GM12878 (cell line): ENCODE results near the gene EEFSEC. TPM values are rescaled to one million over a fixed set of nuclear protein-coding genes. Genes with fewer than 3 reads are reported as not detected.

Experiments
- ATAC-seq: fragments of 200-7000 bp; cut with Tn5 transposase; 3 replicates; pipeline ENCODE4 v1.9.1; 2020; ENCODE audit warnings: mild to moderate bottlenecking, moderate library complexity
- BruUV-seq: library from RNA; stranded (reverse); fragments of 400-500 nt; replicated peaks from 2 replicates; lab custom pipeline; 2021; lab: Mats Ljungman, UMichigan
- CTCF ChIA-PET: fragments of 300-600 bp; sonication (Branson Sonifier 250); formaldehyde crosslinking; extraction: SDS; loops from one replicate; lab custom pipeline; 2021; ENCODE audit warnings: inconsistent platforms; lab: Yijun Ruan, JAX
- POLR2A ChIA-PET: fragments of 350-600 bp; formaldehyde crosslinking; extraction: SDS; loops from one replicate; lab custom pipeline; 2021; ENCODE audit warnings: inconsistent platforms; lab: Charles Lee
- RAD21 ChIA-PET: fragments of 300-600 bp; sonication (Branson Sonifier 250); formaldehyde crosslinking; loops from one replicate; lab custom pipeline; 2023; ENCODE audit warnings: antibody characterized with exemption; ENCODE audit not compliant: unreplicated experiment; lab: Charles Lee
- SMC1A ChIA-PET: fragments of 300-600 bp; sonication (Branson Sonifier 250); formaldehyde crosslinking; loops from one replicate; lab custom pipeline; 2023; ENCODE audit not compliant: unreplicated experiment, uncharacterized antibody; lab: Charles Lee
- DNase-seq: peaks from one replicate; pipeline ENCODE4 v3.0.0-alpha.2; 2011; ENCODE audit warnings: low read depth, low spot score
- FAIRE-seq: peaks from 3 replicates; lab custom pipeline; 2011; peaks lifted over from hg19 to GRCh38; lab: Jason Lieb, UNC
- H2AFZ ChIP-seq: 2 replicates; pipeline ENCODE4 v1.6.0; 2011; ENCODE audit warnings: low read depth, low read length, control low read depth; ENCODE audit not compliant: control insufficient read depth
- H3K27ac ChIP-seq: 2 replicates; pipeline ENCODE4 v1.5.1; 2011; ENCODE audit warnings: control low read depth; ENCODE audit not compliant: control insufficient read depth, insufficient read depth
- H3K27me3 ChIP-seq, 2 experiments: replicated peaks in 1 of 2; 2 replicates each; pipeline versions ENCODE4 v1.6.0 to v1.6.1; 2011; ENCODE audit warnings: low read length in 1 of 2; ENCODE audit not compliant: control insufficient read depth in 2 of 2, insufficient read depth in 2 of 2
- H3K36me3 ChIP-seq, 2 experiments: 2 replicates each; pipeline ENCODE4 v1.5.1; 2011; ENCODE audit warnings: low read length in 1 of 2; ENCODE audit not compliant: control insufficient read depth in 2 of 2, insufficient read depth in 2 of 2
- H3K4me1 ChIP-seq: 2 replicates; pipeline ENCODE4 v1.6.1; 2011; ENCODE audit warnings: mild to moderate bottlenecking, low read length, moderate library complexity, mixed read lengths; ENCODE audit not compliant: control insufficient read depth, insufficient read depth
- H3K4me2 ChIP-seq: 2 replicates; pipeline ENCODE4 v1.6.0; 2011; ENCODE audit warnings: control low read depth; ENCODE audit not compliant: control insufficient read depth, insufficient read depth
- H3K4me3 ChIP-seq: fragments of 200-600 bp; sonication (generic); 2 replicates; pipeline ENCODE4 v1.5.1; 2016
- H3K79me2 ChIP-seq: 2 replicates; pipeline ENCODE4 v1.6.0; 2011; ENCODE audit warnings: low read length; ENCODE audit not compliant: control insufficient read depth, insufficient read depth
- H3K9ac ChIP-seq: 2 replicates; pipeline ENCODE4 v1.8.0; 2011; ENCODE audit warnings: low read length, control low read depth, mixed read lengths; ENCODE audit not compliant: control insufficient read depth, insufficient read depth
- H3K9me3 ChIP-seq: replicated peaks from 3 replicates; pipeline ENCODE4 v1.5.1; 2011; ENCODE audit warnings: mild to moderate bottlenecking, low read length; ENCODE audit not compliant: control insufficient read depth, insufficient read depth
- H4K20me1 ChIP-seq: 2 replicates; pipeline ENCODE4 v1.6.0; 2011; ENCODE audit not compliant: control insufficient read depth, insufficient read depth
- ATF3 ChIP-seq: IDR thresholded peaks from 2 replicates; pipeline ENCODE4 v1.6.1; 2011; ENCODE audit warnings: low read depth, mild to moderate bottlenecking, low read length, moderate library complexity, borderline replicate concordance; ENCODE audit errors: extremely low read depth
- BMI1 ChIP-seq: fragments of 450-650 bp; IDR thresholded peaks from 2 replicates; pipeline ENCODE4 v1.6.1; 2016; ENCODE audit warnings: mild to moderate bottlenecking, moderate library complexity, borderline replicate concordance
- CREB1 ChIP-seq: IDR thresholded peaks from 2 replicates; pipeline ENCODE4 v1.6.1; 2012; ENCODE audit warnings: low read depth, mild to moderate bottlenecking, inconsistent platforms
- E4F1 ChIP-seq: fragments of 450-650 bp; IDR thresholded peaks from 2 replicates; pipeline ENCODE4 v1.6.1; 2018; ENCODE audit warnings: borderline replicate concordance, mild to moderate bottlenecking; ENCODE audit not compliant: partially characterized antibody
- EGR1 ChIP-seq, 2 experiments: IDR thresholded peaks; 1 replicate in 1 of 2; 2 replicates in 1 of 2; pipeline ENCODE4 v1.6.1; 2011 to 2012; ENCODE audit warnings: low read depth in 2 of 2, low read length in 2 of 2, borderline replicate concordance in 1 of 2, mild to moderate bottlenecking in 1 of 2, moderate library complexity in 1 of 2
- HDAC2 ChIP-seq: fragments of 200-600 bp; sonication (generic); IDR thresholded peaks from 2 replicates; pipeline ENCODE4 v1.6.1; 2017
- HDGF ChIP-seq: fragments of 450-650 bp; IDR thresholded peaks from 2 replicates; pipeline ENCODE4 v1.6.1; 2016; ENCODE audit warnings: antibody characterized with exemption
- MTA3 ChIP-seq: IDR thresholded peaks from 2 replicates; pipeline ENCODE4 v1.6.1; 2012; ENCODE audit warnings: low read length, inconsistent platforms, borderline replicate concordance
- SIN3A ChIP-seq: IDR thresholded peaks from 2 replicates; pipeline ENCODE4 v1.6.1; 2012; ENCODE audit warnings: low read depth, low read length, improper control_type of control experiment
- SUPT20H ChIP-seq: IDR thresholded peaks from 2 replicates; pipeline ENCODE4 v1.6.1; 2011; ENCODE audit warnings: low read depth, mild to moderate bottlenecking, low read length, moderate library complexity, borderline replicate concordance; ENCODE audit not compliant: control insufficient read depth
- ZNF274 ChIP-seq: IDR thresholded peaks from one replicate; pipeline ENCODE4 v1.8.0; 2011; ENCODE audit not compliant: insufficient read length, insufficient read depth
- ZNF384 ChIP-seq: IDR thresholded peaks from 2 replicates; pipeline ENCODE4 v1.6.1; 2012; ENCODE audit warnings: low read depth, mild to moderate bottlenecking, low read length, improper control_type of control experiment, borderline replicate concordance
- WGBS: methylation state at CpG from one replicate; pipeline ENCODE4 v1.1.6; 2016; ENCODE audit warnings: low lambda C conversion rate; ENCODE audit not compliant: insufficient replicate concordance, insufficient coverage; ENCODE audit errors: missing lambda C conversion rate; 5-methylcytosine and 5-hydroxymethylcytosine counted together
- in situ Hi-C: fragments of 300-500 bp; cut with MboI; formaldehyde crosslinking; loops from 9 replicates; pipeline ENCODE4 v1.14.3; 2018; ENCODE audit warnings: mixed read lengths
- intact Hi-C: fragments of 100-400 bp; cut with micrococcal nuclease; formaldehyde crosslinking; loops from one replicate; pipeline ENCODE4 v1.14.2; 2022; ENCODE audit not compliant: unreplicated experiment
- polyA plus RNA-seq, 11 experiments: library from polyadenylated mRNA; depleted of rRNA in 4 of 11; unstranded in 6 of 11; stranded (reverse) in 5 of 11; fragments of >200 nt; fragmentation: Nextera tagmentation in 4 of 11; fragmentation: Illumina TruSeq in 1 of 11; extraction: Ambion mirVana in 4 of 11; extraction: Trizol in 1 of 11; gene quantifications; 1 replicate in 1 of 11; 2 replicates in 10 of 11; pipeline versions ENCODE4 v1.2.1 to v1.2.3, GENCODE V29; 2011 to 2016; ENCODE audit warnings: inconsistent platforms in 2 of 11, missing spikeins in 2 of 11, low read depth in 1 of 11
- total RNA-seq, 4 experiments: library from RNA; depleted of rRNA in 3 of 4; stranded (reverse); fragments of >200 nt in 3 of 4; fragmentation: Illumina TruSeq in 1 of 4; extraction: Trizol in 1 of 4; gene quantifications; 2 replicates each; pipeline versions ENCODE4 v1.2.1 to v1.2.3, GENCODE V29; 2013 to 2021
- TF ChIP-seq, protein P1 (sequence below): fragments of 450-650 bp; IDR thresholded peaks from 2 replicates; pipeline ENCODE4 v1.6.1; 2016; ENCODE audit warnings: mild to moderate bottlenecking
- TF ChIP-seq, protein P2 (sequence below), 3 experiments: IDR thresholded peaks in 2 of 3; conservative IDR thresholded peaks in 1 of 3; 2 replicates each; pipeline ENCODE4 v1.5.1; 2011; ENCODE audit warnings: low read depth in 3 of 3, low read length in 3 of 3, mild to moderate bottlenecking in 3 of 3, control low read depth in 2 of 3, moderate library complexity in 2 of 3, inconsistent platforms in 1 of 3, mixed read lengths in 1 of 3; ENCODE audit not compliant: control insufficient read depth in 2 of 3, insufficient read depth in 1 of 3; ENCODE audit errors: extremely low read depth in 1 of 3

Gene EEFSEC
- total and polyA plus RNA-seq, 10 of the 15 experiments (the other 5 are each of a cell fraction or from before 2014, with no cell fraction given): 0.29 to 29.1 (median 16.1) TPM

GRCh38 chr3:128340904-128341555 is 187.7 kb downstream of the EEFSEC start (continued):
- TF ChIP-seq EGR1 (IDR thresholded peaks at IDR 0.05; ENCODE audit: borderline replicate concordance in 1 of 2, low read depth in 2 of 2, low read length in 2 of 2) (no peak), SIN3A (no peak)

- in situ Hi-C loops: no loop called here
- Histone ChIP-seq H3K4me1 (no peaks in the 10 kb centered on the region), H3K36me3 (peaks cover 4 to 7% of the 10 kb centered on the region in 2 experiments; a peak in 2 of 4 replicates), H3K9me3 (no peaks in the 10 kb centered on the region), H4K20me1 (no peaks in the 10 kb centered on the region), H3K79me2 (no peaks in the 10 kb centered on the region), H3K4me3 (no peak overlapping the region), H2AFZ (no peak overlapping the region), H3K4me2 (no peak overlapping the region), H3K27ac (no peak overlapping the region), H3K9ac (no peak overlapping the region), H3K27me3 (no peaks in the 10 kb centered on the region)
- FAIRE-seq (no peak), DNase-seq (no peak), ATAC-seq (no peak)
- BruUV-seq: no TSS peak
- ChIA-PET RAD21 (no interaction called here), SMC1A (no interaction called here), CTCF (interaction anchor here (1.0 kb wide), 1 partner anchor 165 kb away, joined by 3 read pairs; no protein-coding TSS in a partner anchor), POLR2A (no interaction called here)
- WGBS: 97% methylated on average over 12 of the region's 12 CpGs
- intact Hi-C loops: no loop called here
- TF ChIP-seq BMI1: no peak
- no peak for TF ChIP-seq HDAC2
- TF ChIP-seq, protein P1, sequence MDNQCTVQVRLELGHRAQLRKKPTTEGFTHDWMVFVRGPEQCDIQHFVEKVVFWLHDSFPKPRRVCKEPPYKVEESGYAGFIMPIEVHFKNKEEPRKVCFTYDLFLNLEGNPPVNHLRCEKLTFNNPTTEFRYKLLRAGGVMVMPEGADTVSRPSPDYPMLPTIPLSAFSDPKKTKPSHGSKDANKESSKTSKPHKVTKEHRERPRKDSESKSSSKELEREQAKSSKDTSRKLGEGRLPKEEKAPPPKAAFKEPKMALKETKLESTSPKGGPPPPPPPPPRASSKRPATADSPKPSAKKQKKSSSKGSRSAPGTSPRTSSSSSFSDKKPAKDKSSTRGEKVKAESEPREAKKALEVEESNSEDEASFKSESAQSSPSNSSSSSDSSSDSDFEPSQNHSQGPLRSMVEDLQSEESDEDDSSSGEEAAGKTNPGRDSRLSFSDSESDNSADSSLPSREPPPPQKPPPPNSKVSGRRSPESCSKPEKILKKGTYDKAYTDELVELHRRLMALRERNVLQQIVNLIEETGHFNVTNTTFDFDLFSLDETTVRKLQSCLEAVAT: no peak
- no peak for TF ChIP-seq MTA3
- no peak for TF ChIP-seq CREB1
- TF ChIP-seq, protein P2, sequence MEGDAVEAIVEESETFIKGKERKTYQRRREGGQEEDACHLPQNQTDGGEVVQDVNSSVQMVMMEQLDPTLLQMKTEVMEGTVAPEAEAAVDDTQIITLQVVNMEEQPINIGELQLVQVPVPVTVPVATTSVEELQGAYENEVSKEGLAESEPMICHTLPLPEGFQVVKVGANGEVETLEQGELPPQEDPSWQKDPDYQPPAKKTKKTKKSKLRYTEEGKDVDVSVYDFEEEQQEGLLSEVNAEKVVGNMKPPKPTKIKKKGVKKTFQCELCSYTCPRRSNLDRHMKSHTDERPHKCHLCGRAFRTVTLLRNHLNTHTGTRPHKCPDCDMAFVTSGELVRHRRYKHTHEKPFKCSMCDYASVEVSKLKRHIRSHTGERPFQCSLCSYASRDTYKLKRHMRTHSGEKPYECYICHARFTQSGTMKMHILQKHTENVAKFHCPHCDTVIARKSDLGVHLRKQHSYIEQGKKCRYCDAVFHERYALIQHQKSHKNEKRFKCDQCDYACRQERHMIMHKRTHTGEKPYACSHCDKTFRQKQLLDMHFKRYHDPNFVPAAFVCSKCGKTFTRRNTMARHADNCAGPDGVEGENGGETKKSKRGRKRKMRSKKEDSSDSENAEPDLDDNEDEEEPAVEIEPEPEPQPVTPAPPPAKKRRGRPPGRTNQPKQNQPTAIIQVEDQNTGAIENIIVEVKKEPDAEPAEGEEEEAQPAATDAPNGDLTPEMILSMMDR (IDR thresholded peaks at IDR 0.05 in 2 of 3, conservative IDR thresholded peaks at IDR 0.05 in 1 of 3; ENCODE audit: control insufficient read depth in 2 of 3, extremely low read depth in 1 of 3, insufficient read depth in 1 of 3, low read depth in 3 of 3, low read length in 3 of 3): no peak
- TF ChIP-seq ATF3: no peak
- TF ChIP-seq HDGF: no peak
- TF ChIP-seq SUPT20H: no peak
- no peak for TF ChIP-seq ZNF384
- TF ChIP-seq E4F1: no peak
- no peak for TF ChIP-seq ZNF274
Observed at GRCh38 chr3:128341659-128342395, 188.5 kb downstream of the EEFSEC start.
